Measurements from ENCODE around the gene COPRS. TPM values are rescaled to one million over a fixed set of nuclear protein-coding genes. Genes with fewer than 3 reads are reported as not detected.

Gene COPRS
- total RNA-seq, 1 donor from 2014 or later = 42.1 TPM

- Mint-ChIP-seq H3K9me3 (ENCODE audit: low read depth) (no peaks in the 10 kb centered on the region), H3K4me1 (ENCODE audit: low read depth) (no peaks in the 10 kb centered on the region), H3K4me3 (ENCODE audit: unreplicated experiment) (no peak overlapping the region), H3K27ac (ENCODE audit: unreplicated experiment) (no peak overlapping the region), H3K36me3 (ENCODE audit: low read depth) (no peaks in the 10 kb centered on the region), H3K27me3 (ENCODE audit: low read depth) (no peaks in the 10 kb centered on the region)
- no peak for DNase-seq (ENCODE audit: low spot score)
- no peak for TF ChIP-seq CTCF (IDR thresholded peaks at IDR 0.05)
Observed at GRCh38 chr17:31803494-31804213, 55.4 kb downstream of the COPRS start.

- H3K27ac Mint-ChIP-seq (ENCODE audit: unreplicated experiment) = no peak overlapping the region
- H3K27me3 Mint-ChIP-seq (ENCODE audit: low read depth) = no peaks in the 10 kb centered on the region
- DNase-seq (ENCODE audit: low spot score) = no peak
- H3K9me3 Mint-ChIP-seq (ENCODE audit: low read depth) = no peaks in the 10 kb centered on the region
- no peaks in the 10 kb centered on the region for H3K4me1 Mint-ChIP-seq (ENCODE audit: low read depth)
- no peak overlapping the region for H3K4me3 Mint-ChIP-seq (ENCODE audit: unreplicated experiment)
- no peak for TF ChIP-seq CTCF (IDR thresholded peaks at IDR 0.05)
- no peaks in the 10 kb centered on the region for H3K36me3 Mint-ChIP-seq (ENCODE audit: low read depth)
Observed at GRCh38 chr17:31802502-31802901, 56.5 kb downstream of the COPRS start.

Other genes with a start within 250 kb of the COPRS start
- gene UTP6, start 42.5 kb upstream of the COPRS start, total RNA-seq = 58.4 to 78.9 TPM (median 67.8 TPM) in 3 replicates
- 19.1 to 23.6 TPM (median 19.5 TPM) in 3 replicates for gene SUZ12, start 77.8 kb upstream of the COPRS start, total RNA-seq
- 12.0 to 14.1 TPM (median 12.5 TPM) in 3 replicates for gene LRRC37B, start 148.1 kb upstream of the COPRS start, total RNA-seq

Measured in chondrocyte (in vitro differentiated cells).